Astrocyte (in vitro differentiated cells and primary cell): ENCODE measurements around the gene DNAJB6. TPM values are rescaled to one million over a fixed set of nuclear protein-coding genes. Genes with fewer than 3 reads are reported as not detected.
A peak's percentile ranks its signal among the peaks of the same experiment; 100 is the strongest.

Source experiments
- DNase-seq: peaks from one replicate; pipeline ENCODE4 v3.0.0-alpha.2; 2010; ENCODE audit warnings: low read depth
- FAIRE-seq: peaks from 2 replicates; lab custom pipeline; 2011; peaks lifted over from hg19 to GRCh38; lab: Jason Lieb, UNC
- H2AFZ ChIP-seq: 2 replicates; pipeline ENCODE4 v1.6.0; 2012; ENCODE audit warnings: low read depth, low read length, inconsistent platforms
- H3K27ac ChIP-seq: 2 replicates; pipeline ENCODE4 v1.5.1; 2011; ENCODE audit warnings: low read depth, low read length, inconsistent platforms
- H3K27me3 ChIP-seq: 2 replicates; pipeline ENCODE4 v1.6.0; 2011; ENCODE audit warnings: low read length, inconsistent platforms; ENCODE audit not compliant: insufficient read depth
- H3K36me3 ChIP-seq: 2 replicates; pipeline ENCODE4 v1.5.1; 2011; ENCODE audit warnings: low read length, inconsistent platforms; ENCODE audit not compliant: insufficient read depth
- H3K4me1 ChIP-seq: 2 replicates; pipeline ENCODE4 v1.5.1; 2011; ENCODE audit warnings: low read length, inconsistent platforms; ENCODE audit not compliant: insufficient read depth
- H3K4me2 ChIP-seq: 2 replicates; pipeline ENCODE4 v1.6.0; 2012; ENCODE audit warnings: low read length, inconsistent platforms
- H3K4me3 ChIP-seq: 2 replicates; pipeline ENCODE4 v1.5.1; 2011; ENCODE audit warnings: low read depth, mild to moderate bottlenecking, low read length, inconsistent platforms; ENCODE audit not compliant: insufficient read depth
- H3K79me2 ChIP-seq: 2 replicates; pipeline ENCODE4 v1.6.0; 2012; ENCODE audit warnings: mild to moderate bottlenecking, low read length, inconsistent platforms; ENCODE audit not compliant: insufficient read depth
- H3K9ac ChIP-seq: 2 replicates; pipeline ENCODE4 v1.6.0; 2012; ENCODE audit warnings: mild to moderate bottlenecking, low read length, inconsistent platforms
- H3K9me3 ChIP-seq: 2 replicates; pipeline ENCODE4 v1.5.1; 2012; ENCODE audit warnings: low read depth, mild to moderate bottlenecking, low read length, inconsistent platforms; ENCODE audit not compliant: insufficient read depth
- H4K20me1 ChIP-seq: 2 replicates; pipeline ENCODE4 v1.6.0; 2012; ENCODE audit warnings: low read length, inconsistent platforms; ENCODE audit not compliant: insufficient read depth
- H3K27ac Mint-ChIP-seq: one replicate; pipeline ENCODE4 v1.8.0; 2021; ENCODE audit warnings: mild to moderate bottlenecking, mixed read lengths; ENCODE audit not compliant: unreplicated experiment
- H3K27me3 Mint-ChIP-seq: one replicate; pipeline ENCODE4 v1.8.0; 2021; ENCODE audit warnings: low read depth, mixed read lengths; ENCODE audit not compliant: unreplicated experiment
- H3K36me3 Mint-ChIP-seq: one replicate; pipeline ENCODE4 v1.8.0; 2021; ENCODE audit warnings: low read depth, mixed read lengths; ENCODE audit not compliant: unreplicated experiment
- H3K4me1 Mint-ChIP-seq: one replicate; pipeline ENCODE4 v1.8.0; 2021; ENCODE audit warnings: low read depth, mixed read lengths; ENCODE audit not compliant: unreplicated experiment
- H3K4me3 Mint-ChIP-seq: one replicate; pipeline ENCODE4 v1.8.0; 2021; ENCODE audit warnings: mild to moderate bottlenecking, moderate library complexity, mixed read lengths; ENCODE audit not compliant: unreplicated experiment
- H3K9me3 Mint-ChIP-seq: one replicate; pipeline ENCODE4 v1.8.0; 2021; ENCODE audit warnings: mild to moderate bottlenecking, mixed read lengths; ENCODE audit not compliant: unreplicated experiment
- CTCF ChIP-seq: IDR thresholded peaks from 2 replicates; pipeline ENCODE4 v1.5.1; 2011; ENCODE audit warnings: low read depth, mild to moderate bottlenecking, inconsistent platforms, low read length, moderate library complexity; ENCODE audit not compliant: insufficient read depth
- EZH2 ChIP-seq: IDR thresholded peaks from 2 replicates; pipeline ENCODE4 v1.6.1; 2012; ENCODE audit warnings: mild to moderate bottlenecking, low read length, inconsistent platforms; ENCODE audit not compliant: insufficient read depth
- total RNA-seq: library from RNA; stranded (reverse); gene quantifications from 2 replicates; pipeline ENCODE4 v1.2.1, GENCODE V29; 2021

DNAJB6 gene
- total RNA-seq, 1 donor from 2014 or later: 179 TPM

- Histone ChIP-seq H4K20me1 (peaks cover 80% of the 10 kb centered on the region), H3K36me3 (peaks cover 35% of the 10 kb centered on the region), H3K4me1 (peaks cover 25% of the 10 kb centered on the region), H3K4me3 (no peak overlapping the region), H3K4me2 (no peak overlapping the region), H2AFZ (no peak overlapping the region), H3K9ac (no peak overlapping the region), H3K79me2 (peaks cover 83% of the 10 kb centered on the region), H3K9me3 (no peaks in the 10 kb centered on the region), H3K27ac (peak overlapping the region; percentile 11), H3K27me3 (no peaks in the 10 kb centered on the region)
- Mint-ChIP-seq H3K4me1 (peaks cover 40% of the 10 kb centered on the region), H3K27me3 (no peaks in the 10 kb centered on the region), H3K27ac (no peak overlapping the region), H3K36me3 (peaks cover 11% of the 10 kb centered on the region), H3K4me3 (no peak overlapping the region), H3K9me3 (no peaks in the 10 kb centered on the region)
- DNase-seq: no peak
- TF ChIP-seq EZH2: no peak
- TF ChIP-seq CTCF: no peak
- no peak for FAIRE-seq
These were observed 54.4 kb downstream of the DNAJB6 start for GRCh38 chr7:157391036-157391710.

- TF ChIP-seq CTCF: no peak
- TF ChIP-seq EZH2: no peak
- H3K36me3 Mint-ChIP-seq: peaks cover 7% of the 10 kb centered on the region
- peaks cover 85% of the 10 kb centered on the region for H4K20me1 ChIP-seq
These were observed 55.6 kb downstream of the DNAJB6 start for GRCh38 chr7:157392256-157393037.

More at GRCh38 chr7:157392256-157393037, 55.6 kb downstream of the DNAJB6 start:
- Histone ChIP-seq H3K4me1 (peaks cover 22% of the 10 kb centered on the region), H3K27me3 (no peaks in the 10 kb centered on the region), H3K27ac (no peak overlapping the region), H3K79me2 (peaks cover 89% of the 10 kb centered on the region), H3K4me3 (no peak overlapping the region), H3K9me3 (no peaks in the 10 kb centered on the region), H2AFZ (no peak overlapping the region), H3K4me2 (no peak overlapping the region), H3K36me3 (peaks cover 27% of the 10 kb centered on the region), H3K9ac (no peak overlapping the region)
- FAIRE-seq (no peak), DNase-seq (no peak)
- H3K4me1 Mint-ChIP-seq: peaks cover 36% of the 10 kb centered on the region
- no peaks in the 10 kb centered on the region for H3K27me3 Mint-ChIP-seq
- no peaks in the 10 kb centered on the region for H3K9me3 Mint-ChIP-seq
- H3K4me3 Mint-ChIP-seq: no peak overlapping the region
- H3K27ac Mint-ChIP-seq: no peak overlapping the region
